ENCODE data around the gene CUBN. TPM values are rescaled to one million over a fixed set of nuclear protein-coding genes. Genes with fewer than 3 reads are reported as not detected.
A peak's percentile ranks its signal among the peaks of the same experiment; 100 is the strongest.

Gene CUBN
- total RNA-seq, 1 experiment from 2014 or later: 4.6 TPM

DNA sequence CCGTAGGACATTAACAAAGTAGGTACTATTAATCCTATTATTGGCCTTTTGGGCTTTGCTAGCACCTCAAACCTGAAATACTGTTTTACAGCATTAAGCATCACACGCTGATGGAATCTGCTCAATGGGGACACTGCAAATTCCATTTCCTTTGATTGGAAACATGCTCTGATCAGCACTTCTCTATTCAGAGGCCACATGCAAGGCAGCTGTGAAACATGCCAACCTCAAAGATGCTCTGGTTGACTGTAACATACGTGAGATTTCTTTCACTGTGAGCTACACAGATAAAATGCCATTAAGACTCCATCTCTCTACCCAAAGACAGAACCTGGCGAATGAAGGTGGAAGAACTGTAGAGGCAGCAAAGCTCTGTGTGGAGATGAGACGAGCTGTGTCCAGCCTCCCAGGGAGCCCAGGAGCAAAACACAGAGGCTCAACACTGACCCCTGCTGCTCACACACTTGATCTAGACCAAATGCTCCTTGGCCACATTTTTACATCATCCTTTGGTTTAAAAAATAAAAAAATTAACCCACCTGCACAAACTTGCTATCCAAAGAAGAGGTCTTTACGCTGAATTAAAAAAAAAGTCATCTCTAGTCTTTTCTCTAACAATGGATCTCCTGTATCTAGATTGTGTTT is 320.4 kb downstream of the CUBN start:
- DNase-seq: peak; percentile 52 to 63
- intact Hi-C loops (cut with micrococcal nuclease; ENCODE audit: unreplicated experiment): no loop called here
- POLR2A ChIA-PET: no interaction called here

DNA sequence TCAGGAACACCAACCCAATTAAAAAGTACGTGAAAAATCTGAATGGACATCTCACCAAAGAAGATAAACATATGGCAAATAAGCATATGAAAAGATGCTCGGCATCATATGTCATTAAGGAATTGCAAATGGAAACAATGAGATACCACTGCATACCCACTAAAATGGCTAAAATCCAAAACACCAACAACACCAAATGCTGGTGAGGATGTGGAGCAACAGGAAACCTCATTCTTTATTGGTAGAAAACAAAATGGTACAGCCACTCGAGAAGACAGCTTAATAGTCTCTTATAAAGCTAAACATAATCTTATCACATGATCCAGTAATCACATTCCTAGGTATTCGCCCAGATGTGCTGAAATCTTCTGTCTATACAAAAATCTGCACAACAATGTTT is 325.5 kb downstream of the CUBN start:
- ChIA-PET CTCF (interaction anchor here (0.6 to 0.8 kb wide), 2 partner anchors 39 to 136 kb away, joined by 4 read pairs; no protein-coding TSS in a partner anchor), POLR2A (no interaction called here)
- H3K27ac Mint-ChIP-seq (ENCODE audit: unreplicated experiment): no peak overlapping the region
- intact Hi-C loops (cut with micrococcal nuclease; ENCODE audit: unreplicated experiment): no loop called here
- H3K4me3 ChIP-seq (ENCODE audit: low read depth, low read length): no peak overlapping the region
- no peaks in the 10 kb centered on the region for H3K27me3 ChIP-seq (replicated peaks; ENCODE audit: control insufficient read depth, insufficient read depth, low read length)
- H3K4me1 Mint-ChIP-seq (ENCODE audit: low read depth, unreplicated experiment): no peaks in the 10 kb centered on the region
- H3K4me1 ChIP-seq: no peaks in the 10 kb centered on the region
- DNase-seq: no peak
- H3K36me3 ChIP-seq (ENCODE audit: control insufficient read depth, insufficient read depth, low read length): no peaks in the 10 kb centered on the region
- H3K9me3 Mint-ChIP-seq (ENCODE audit: unreplicated experiment): no peaks in the 10 kb centered on the region
- TF ChIP-seq, protein P1, sequence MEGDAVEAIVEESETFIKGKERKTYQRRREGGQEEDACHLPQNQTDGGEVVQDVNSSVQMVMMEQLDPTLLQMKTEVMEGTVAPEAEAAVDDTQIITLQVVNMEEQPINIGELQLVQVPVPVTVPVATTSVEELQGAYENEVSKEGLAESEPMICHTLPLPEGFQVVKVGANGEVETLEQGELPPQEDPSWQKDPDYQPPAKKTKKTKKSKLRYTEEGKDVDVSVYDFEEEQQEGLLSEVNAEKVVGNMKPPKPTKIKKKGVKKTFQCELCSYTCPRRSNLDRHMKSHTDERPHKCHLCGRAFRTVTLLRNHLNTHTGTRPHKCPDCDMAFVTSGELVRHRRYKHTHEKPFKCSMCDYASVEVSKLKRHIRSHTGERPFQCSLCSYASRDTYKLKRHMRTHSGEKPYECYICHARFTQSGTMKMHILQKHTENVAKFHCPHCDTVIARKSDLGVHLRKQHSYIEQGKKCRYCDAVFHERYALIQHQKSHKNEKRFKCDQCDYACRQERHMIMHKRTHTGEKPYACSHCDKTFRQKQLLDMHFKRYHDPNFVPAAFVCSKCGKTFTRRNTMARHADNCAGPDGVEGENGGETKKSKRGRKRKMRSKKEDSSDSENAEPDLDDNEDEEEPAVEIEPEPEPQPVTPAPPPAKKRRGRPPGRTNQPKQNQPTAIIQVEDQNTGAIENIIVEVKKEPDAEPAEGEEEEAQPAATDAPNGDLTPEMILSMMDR (IDR thresholded peaks at IDR 0.05; ENCODE audit: insufficient read depth in 1 of 2, low read depth in 1 of 2, low read length in 1 of 2, severe bottlenecking in 1 of 2, unreplicated experiment in 1 of 2): no peak
- no peaks in the 10 kb centered on the region for H3K9me3 ChIP-seq
- BruUV-seq (replicated peaks): no TSS peak
- no peaks in the 10 kb centered on the region for H3K27me3 Mint-ChIP-seq (ENCODE audit: insufficient read depth, unreplicated experiment)
- H3K36me3 Mint-ChIP-seq (ENCODE audit: insufficient read depth, unreplicated experiment): no peaks in the 10 kb centered on the region
- H3K4me3 Mint-ChIP-seq (ENCODE audit: unreplicated experiment): no peak overlapping the region

More for the DNA sequence above, 320.4 kb downstream of the CUBN start:
- Histone ChIP-seq H3K36me3 (ENCODE audit: control insufficient read depth, insufficient read depth, low read length) (no peaks in the 10 kb centered on the region), H3K4me3 (ENCODE audit: low read depth, low read length) (no peak overlapping the region), H3K4me1 (no peaks in the 10 kb centered on the region), H3K27me3 (replicated peaks; ENCODE audit: control insufficient read depth, insufficient read depth, low read length) (no peaks in the 10 kb centered on the region), H3K9me3 (no peaks in the 10 kb centered on the region)
- Mint-ChIP-seq H3K27ac (ENCODE audit: unreplicated experiment) (no peak overlapping the region), H3K9me3 (ENCODE audit: unreplicated experiment) (no peaks in the 10 kb centered on the region), H3K36me3 (ENCODE audit: insufficient read depth, unreplicated experiment) (no peaks in the 10 kb centered on the region), H3K4me1 (ENCODE audit: low read depth, unreplicated experiment) (no peaks in the 10 kb centered on the region), H3K4me3 (ENCODE audit: unreplicated experiment) (no peak overlapping the region), H3K27me3 (ENCODE audit: insufficient read depth, unreplicated experiment) (no peaks in the 10 kb centered on the region)
- CTCF ChIA-PET: interaction anchor here (1.0 to 1.4 kb wide), 3 partner anchors 21 to 907 kb away, joined by 5 to 6 read pairs (median 5); no protein-coding TSS in a partner anchor
- TF ChIP-seq, protein P1 (IDR thresholded peaks at IDR 0.05; ENCODE audit: insufficient read depth in 1 of 2, low read depth in 1 of 2, low read length in 1 of 2, severe bottlenecking in 1 of 2, unreplicated experiment in 1 of 2): peak; percentile 63 to 72
- BruUV-seq (replicated peaks): no TSS peak

DNA sequence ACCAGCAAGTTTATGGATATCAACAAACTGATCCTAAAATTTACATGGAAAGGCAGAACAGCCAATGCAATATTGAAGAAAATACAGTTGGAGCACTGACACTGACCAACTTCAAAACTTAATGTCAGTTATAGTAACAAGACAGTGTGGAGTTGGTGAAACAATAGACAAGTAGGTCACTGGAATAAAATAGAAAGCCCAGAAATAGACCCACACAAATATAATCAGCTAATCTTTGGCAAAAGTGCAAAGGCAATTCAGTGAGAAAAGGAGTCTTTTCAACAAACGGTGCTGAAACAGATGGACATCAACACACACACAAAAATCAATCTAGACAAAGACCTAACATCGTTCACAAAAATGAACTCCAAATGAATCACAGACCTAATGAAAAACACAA is 326.1 kb downstream of the CUBN start:
- ChIA-PET CTCF (no interaction called here), POLR2A (no interaction called here)
- TF ChIP-seq, protein P1 (IDR thresholded peaks at IDR 0.05; ENCODE audit: insufficient read depth in 1 of 2, low read depth in 1 of 2, low read length in 1 of 2, severe bottlenecking in 1 of 2, unreplicated experiment in 1 of 2): no peak
- Mint-ChIP-seq H3K27me3 (ENCODE audit: insufficient read depth, unreplicated experiment) (no peaks in the 10 kb centered on the region), H3K4me3 (ENCODE audit: unreplicated experiment) (no peak overlapping the region), H3K9me3 (ENCODE audit: unreplicated experiment) (no peaks in the 10 kb centered on the region), H3K4me1 (ENCODE audit: low read depth, unreplicated experiment) (no peaks in the 10 kb centered on the region), H3K36me3 (ENCODE audit: insufficient read depth, unreplicated experiment) (no peaks in the 10 kb centered on the region), H3K27ac (ENCODE audit: unreplicated experiment) (no peak overlapping the region)
- no peaks in the 10 kb centered on the region for H3K4me1 ChIP-seq
- no peaks in the 10 kb centered on the region for H3K27me3 ChIP-seq (replicated peaks; ENCODE audit: control insufficient read depth, insufficient read depth, low read length)
- H3K4me3 ChIP-seq (ENCODE audit: low read depth, low read length): no peak overlapping the region
- no peaks in the 10 kb centered on the region for H3K36me3 ChIP-seq (ENCODE audit: control insufficient read depth, insufficient read depth, low read length)
- intact Hi-C loops (cut with micrococcal nuclease; ENCODE audit: unreplicated experiment): no loop called here
- DNase-seq: no peak
- no TSS peak for BruUV-seq (replicated peaks)
- no peaks in the 10 kb centered on the region for H3K9me3 ChIP-seq

Data from Caco-2 (cell line).